NCI-H345 treated with DMSO at 0.1 percent for 48 hours (cell line): ENCODE data around the gene HOXC4.

Experiments used
- DNase-seq: peaks from one replicate; lab custom pipeline; 2025; ENCODE audit not compliant: unreplicated experiment; lab: John Stamatoyannopoulos, UW

The HOXC4 gene

DNA sequence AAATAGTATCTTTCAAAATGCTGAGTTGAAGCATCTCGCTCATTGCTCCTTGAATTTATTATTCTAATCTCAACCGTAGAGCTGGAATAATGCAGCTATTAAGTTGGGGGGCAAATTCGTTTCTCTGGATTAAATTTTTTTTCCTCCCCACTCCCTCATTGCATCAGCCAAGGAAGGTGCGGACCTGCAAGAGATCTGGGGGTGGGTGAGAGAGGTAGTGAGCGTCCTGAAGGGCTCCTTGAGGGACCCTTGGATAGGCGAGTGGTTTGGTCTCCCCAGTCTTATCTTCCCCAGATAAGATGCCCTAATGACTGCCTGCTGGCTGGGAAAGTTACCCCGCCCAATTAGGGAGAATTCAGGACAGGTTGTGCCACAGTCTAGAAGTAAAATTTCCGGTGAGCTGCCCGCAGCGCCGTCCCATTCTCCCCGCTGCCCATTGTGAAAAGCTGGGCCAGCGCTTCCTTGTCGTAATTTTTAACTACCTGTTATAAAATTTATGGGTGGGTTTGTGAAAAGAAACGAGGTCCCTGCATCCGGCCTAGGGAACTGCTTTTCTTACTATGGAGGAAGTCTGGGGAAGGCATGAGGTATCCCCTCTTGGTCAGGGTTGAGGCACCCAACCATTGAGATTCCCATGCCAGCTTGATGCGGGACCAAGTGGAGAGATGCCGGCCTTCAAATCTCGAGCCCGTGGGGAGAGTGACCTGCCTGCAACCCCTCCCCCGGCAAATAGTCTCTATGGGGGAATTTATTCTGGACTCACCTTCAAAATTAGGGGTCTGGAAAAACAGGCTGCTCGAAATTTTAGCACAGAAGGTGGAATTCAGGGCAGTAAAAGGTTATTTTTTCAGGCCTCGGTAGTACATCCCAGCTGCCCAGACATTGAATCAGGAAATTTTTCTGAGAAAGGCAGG lies 38.4 kb upstream of the HOXC4 start:
- no peak for DNase-seq

DNA sequence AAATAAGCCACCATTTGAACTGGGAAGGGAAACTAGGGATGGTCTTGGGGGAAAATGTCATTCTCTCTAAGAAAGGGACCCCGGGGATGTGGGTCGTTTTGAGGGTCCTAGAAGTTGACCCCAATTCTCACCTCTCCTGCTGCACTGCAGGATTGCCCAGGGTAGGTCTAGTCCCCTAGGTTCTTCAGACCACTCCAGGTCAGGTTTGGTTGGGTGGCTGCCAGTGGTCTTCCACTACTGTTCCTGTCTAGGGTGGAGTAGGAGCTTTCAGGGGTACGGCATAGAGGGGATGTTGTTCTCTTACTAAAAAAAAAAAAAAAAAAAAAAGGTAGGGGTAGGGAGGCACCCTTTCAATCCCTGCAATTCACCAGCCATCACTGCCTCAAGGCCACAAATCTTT lies 37.6 kb upstream of the HOXC4 start:
- DNase-seq, result no peak

DNA sequence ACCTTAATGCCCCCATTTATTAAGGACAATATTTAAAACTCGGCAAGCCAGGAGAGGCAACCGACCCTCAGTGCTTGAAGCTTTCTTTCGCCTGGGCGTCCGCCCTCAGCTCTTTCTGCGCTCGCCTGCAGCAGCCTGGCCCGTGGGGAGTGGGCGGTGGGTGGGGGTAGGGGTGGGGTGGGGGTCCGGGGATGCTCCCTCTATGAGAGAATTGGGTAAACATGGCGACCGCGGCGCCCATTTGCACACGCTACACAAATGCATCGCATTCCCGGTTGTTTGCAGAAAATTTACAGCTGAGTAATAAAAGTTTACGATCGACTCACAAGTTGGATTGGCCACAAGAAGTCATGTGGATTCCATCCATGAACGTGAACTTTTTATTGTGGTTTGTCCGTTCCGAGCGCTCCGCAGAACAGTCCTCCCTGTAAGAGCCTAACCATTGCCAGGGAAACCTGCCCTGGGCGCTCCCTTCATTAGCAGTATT lies 37.1 kb upstream of the HOXC4 start:
- DNase-seq, result no peak

DNA sequence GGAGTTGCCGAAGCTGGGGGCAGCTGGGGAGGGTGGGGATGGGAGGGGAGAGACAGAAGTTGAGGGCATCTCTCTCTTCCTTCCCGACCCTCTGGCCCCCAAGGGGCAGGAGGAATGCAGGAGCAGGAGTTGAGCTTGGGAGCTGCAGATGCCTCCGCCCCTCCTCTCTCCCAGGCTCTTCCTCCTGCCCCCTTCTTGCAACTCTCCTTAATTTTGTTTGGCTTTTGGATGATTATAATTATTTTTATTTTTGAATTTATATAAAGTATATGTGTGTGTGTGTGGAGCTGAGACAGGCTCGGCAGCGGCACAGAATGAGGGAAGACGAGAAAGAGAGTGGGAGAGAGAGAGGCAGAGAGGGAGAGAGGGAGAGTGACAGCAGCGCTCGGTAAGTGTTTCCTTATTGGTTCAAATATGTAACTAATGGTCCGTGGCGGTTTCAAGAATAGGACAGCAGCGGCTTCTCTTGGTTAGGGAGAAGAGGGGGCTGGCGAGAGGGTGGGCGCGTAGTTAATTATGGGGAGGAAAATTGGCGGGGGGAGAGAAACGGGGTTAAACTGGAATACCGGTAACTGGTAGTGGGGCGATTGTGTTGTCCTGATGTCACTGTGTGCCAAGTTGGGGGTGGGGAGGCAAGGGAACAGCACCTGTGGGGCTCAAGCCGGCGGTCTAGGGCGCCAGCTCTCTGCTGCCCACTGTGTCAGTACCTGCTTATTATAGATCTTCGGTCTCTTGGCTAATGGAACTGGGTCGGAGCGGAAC lies 36.4 kb upstream of the HOXC4 start:
- DNase-seq, result no peak

DNA sequence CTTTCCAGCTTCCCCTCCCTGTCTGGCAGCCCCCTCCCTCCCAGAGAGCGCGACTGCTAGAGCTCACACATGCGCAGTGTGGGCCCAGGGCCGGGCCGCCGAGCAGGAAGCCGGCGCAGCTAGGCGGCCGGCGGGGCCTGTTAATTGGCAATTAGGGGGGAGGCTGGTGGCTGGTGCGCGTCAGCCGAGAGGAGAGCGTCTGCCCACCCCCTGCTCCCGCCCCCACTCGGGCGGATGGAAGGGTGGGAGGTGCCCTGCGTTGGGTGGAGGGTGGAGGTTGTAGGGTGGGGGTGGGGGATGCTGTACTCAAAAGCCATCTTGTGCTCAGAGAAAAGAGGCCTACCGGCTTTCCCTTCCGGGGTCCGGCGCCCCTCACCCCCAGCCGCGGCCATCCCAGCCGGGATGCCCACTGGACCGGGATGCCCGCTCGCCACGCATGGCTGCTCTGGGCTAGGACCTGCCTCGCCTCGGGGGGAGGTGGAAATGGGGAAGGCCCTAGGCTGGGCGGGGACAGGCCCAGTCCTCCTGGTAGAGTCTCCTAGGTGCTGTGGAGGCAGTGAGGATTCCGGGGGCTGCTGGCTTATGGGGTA lies 35.7 kb upstream of the HOXC4 start:
- peak; percentile 53 for DNase-seq

DNA sequence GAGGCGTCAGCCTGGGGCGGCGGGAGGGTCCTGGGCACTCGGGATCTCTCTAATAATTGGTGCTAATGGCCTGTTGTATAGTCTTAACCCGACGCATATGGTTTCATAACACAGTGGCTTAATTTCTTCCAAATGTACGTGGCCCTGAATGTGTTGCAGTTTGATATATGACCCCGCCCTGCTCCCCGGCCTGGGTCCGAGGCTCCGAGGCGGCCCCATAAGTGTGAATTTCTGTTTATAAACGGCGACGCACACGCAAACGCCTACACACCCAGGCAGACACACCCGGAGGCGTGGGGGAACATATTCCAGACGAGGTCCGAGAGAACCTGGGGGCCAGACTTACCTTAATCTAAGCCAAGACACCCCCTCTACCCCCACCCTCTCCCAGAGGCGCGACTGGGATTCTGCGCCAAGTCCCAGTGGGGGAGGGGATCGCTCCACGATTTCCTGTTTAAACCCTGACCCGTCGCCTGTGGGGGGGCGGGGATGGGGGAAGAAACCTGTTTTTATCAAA lies 35.1 kb upstream of the HOXC4 start:
- DNase-seq, result no peak

DNA sequence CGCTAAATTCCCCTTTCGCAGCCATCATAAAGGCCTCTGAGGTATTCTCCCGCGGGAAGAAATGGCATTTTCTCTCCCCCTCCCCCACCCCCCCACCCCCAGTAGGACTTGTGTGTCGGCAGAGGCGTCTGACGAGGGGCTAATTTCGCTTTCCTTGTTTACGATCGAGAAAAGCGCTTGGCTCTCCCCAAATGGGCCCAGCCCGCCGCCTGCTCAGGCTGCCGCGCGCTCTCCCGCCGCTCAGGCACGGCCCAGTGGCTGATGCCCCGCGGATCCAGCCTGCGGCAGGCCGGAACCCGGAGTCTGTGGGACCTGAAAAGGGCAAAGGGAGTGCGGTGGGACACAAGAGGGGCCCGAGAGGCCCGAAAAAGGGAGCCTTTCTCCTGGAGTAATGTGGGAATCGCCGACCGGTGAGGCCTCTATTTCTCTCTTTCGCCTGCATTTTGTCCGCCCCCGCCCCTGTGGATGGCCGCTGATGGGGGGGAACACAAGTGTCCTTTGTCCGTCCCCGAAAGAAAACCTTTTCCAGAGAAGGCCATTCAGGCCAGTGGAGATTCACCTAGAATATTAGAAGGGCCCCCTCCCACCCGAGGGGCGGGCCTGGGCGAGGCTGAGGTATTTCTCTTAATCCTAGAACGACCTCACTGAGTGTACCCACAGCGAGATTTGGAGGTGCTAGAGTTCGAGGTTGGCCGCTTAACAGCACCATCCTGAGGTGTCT lies 34.4 kb upstream of the HOXC4 start:
- no peak for DNase-seq

DNA sequence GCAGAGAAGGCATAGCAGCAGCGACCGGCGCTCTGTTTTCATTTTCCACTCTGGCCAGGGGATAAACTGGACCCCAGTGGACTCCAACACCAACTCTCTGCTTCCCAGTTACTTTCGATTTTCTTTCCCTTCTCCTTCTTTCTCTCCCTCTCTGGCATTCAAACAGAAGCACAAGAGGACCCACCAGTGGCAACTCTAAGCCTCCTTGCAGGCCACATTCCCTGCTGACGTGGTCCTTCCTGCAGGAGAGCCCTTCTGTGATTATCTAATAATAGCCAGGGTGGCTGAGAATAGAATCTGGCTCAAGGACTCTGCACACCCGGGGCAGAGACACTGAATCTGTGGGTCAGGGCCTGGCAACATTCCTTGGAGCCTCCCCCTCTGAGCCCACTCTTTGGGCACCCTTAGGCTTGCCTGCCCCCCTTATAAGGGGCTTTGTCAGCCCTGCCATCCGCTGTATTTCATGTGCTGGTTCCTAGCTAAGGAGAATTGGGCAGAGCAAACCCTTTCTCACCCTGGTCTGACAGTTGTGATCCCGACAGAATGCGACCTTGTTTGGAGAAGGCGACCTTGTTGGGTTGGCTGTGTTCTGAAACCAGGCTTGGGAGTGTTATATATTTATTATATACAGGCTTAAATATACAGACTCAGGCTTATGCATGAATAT lies 33.6 kb upstream of the HOXC4 start:
- no peak for DNase-seq

DNA sequence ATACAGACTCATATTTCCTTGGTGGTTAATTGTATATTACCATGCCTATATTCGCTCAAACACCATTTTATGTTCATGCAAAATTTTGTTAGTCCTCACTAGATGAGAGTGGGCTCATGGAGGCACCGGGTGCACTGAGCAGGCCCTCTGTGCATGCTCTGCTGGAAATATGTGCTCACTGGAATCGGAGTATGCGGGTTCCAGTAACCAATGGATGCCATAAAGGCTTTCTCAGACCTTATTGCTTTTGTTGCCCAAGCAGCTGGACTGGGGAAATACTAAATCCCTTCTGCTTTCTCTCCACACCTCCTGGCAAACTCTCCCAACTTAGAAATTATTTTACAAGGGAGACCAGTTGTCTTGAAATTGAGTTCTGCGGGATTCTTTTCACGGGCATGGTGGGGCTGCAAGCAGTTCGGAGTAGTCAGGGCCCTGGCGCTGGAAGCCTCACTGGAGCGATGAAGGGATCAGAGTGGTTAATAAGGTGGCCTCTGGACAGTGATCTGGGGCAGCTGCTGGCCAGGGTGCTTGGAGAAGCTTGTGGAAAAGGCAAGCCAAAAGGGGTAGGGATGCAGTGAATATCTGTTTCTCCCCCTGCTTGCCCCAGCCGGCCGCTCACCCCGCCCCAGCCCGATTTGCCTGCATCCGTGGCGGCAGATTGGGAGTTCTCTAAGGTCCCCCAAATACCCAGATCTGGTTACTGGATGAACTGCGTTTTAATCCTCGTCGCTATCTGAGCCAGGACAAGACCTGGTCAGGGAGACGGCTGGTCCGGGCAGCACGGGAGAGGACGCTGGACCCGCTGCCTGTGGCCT lies 32.8 kb upstream of the HOXC4 start:
- DNase-seq, result no peak

DNA sequence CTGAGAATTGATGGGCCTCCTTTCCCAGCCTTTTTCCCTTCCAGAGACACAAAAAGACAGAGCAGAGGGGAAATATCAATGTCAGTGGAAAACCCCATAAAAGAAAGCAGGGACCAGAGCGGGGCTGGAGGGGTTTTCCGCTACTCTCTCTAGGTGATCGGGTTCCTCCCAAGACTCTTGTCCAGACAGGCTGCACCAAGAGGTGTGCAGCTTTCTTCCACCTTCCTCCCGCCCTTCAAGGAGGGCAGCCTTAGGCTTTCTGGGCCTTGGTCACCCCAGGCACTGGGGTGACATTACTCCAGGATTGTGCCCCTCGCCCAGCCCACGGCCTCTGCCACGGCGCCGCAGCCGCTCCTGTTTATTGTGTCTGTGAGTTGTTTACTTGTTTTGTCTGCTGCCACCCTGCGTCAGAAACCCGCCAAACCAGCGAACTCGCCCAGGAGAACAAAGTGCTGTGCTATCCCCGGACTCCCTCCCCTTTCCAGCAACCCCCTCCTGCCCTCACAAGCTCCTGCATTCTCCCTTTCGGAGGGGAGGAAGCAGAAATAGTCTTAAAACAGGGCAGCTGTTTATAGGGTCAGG lies 32.1 kb upstream of the HOXC4 start:
- no peak for DNase-seq

DNA sequence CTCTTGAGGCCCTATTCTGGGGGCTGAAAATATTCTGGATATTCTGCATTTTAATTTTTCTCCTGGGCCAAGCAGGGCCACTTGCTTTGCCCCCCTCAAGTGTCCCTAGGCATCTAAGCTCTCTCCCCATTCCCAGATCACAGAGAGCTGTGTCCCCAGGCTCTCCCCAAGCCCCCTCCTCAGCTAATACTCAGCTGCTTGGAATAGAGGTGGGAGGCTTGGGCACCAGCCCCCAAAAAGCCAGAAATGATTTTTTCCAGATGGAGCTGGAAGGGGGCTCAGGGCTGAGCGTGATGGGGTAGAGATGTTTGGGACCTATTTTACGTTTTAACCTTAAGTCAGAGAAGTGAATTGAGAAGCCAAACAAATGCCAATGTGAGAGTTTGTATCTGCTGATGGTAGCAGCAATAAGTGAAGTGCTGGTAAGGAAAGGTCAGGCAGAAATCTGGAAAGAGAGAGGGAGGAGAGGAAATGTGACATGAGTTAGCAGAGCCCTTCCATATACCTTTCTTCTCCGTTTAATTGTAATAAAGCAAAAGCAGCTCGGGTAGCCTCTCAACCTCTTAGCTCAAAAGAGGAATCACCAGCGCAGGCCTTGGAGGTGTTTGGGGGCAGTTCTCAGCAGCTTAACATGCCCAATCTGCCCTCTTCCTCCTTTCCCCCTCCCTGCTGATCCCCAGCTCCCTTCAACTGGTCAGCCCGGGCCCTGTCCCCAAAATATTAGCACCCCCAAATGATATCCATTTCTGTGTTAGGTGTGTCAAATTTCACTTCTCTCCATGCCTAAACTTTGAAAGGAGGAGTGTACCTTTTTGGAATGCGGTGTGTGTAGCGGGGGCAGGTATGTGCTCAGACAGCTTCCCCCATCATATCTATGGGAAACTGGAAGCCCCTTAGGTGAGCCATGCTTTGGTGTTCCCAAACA lies 30.4 kb upstream of the HOXC4 start:
- no peak for DNase-seq

DNA sequence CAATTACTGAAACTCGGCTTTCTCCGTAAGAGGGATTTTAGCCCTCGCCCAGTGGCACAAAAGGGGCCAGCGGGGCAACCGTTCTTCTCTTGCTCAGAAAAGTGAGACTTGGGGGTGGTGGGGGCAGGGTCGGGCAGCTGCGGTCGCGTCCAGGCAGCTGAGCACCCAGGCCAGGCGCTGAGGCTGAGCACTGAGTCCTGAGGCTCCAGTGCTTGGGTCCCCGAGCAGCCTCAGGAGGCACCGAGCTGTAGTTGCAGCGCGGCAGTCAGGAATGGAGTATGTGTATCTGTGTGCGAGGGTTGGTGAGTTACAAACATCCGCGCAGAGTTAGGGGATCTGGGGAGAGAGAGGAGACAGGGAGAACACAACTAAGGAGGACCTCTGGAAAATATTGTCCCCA lies 29.5 kb upstream of the HOXC4 start:
- DNase-seq, result no peak

DNA sequence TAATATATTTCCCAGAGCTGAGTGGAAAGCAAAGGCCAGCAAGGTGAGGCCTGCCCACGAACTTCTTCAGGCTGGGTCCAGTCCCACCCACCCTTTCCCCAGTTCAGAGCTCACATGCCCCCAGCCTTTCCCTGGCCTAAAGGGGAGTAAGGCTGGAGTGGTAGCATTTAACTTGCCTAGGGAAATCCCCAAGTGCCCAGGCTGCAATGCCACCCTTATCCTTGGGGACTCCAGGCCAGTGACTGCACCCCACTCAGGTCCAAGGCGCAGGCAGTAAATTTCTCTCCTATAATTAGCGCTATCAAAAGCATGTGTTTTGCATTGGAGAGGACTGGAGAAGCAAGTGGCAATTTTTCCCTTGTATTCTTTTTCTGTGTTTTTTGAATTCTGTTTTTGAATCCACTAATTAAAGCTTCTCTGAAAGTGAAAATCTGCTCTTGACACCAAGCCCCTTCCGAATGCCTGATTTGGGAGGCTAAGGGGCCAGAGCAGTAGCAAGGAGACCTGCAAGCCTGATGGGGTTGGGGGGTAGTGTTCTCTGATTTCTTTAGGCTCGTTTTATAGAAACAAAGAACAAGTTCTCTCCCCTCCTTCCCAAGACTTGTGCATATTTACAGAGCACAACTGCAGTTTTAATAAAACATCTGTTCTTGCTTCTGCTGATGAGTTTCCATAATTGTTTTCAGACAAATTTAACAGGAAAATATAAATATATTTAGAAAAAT lies 28.9 kb upstream of the HOXC4 start:
- no peak for DNase-seq

DNA sequence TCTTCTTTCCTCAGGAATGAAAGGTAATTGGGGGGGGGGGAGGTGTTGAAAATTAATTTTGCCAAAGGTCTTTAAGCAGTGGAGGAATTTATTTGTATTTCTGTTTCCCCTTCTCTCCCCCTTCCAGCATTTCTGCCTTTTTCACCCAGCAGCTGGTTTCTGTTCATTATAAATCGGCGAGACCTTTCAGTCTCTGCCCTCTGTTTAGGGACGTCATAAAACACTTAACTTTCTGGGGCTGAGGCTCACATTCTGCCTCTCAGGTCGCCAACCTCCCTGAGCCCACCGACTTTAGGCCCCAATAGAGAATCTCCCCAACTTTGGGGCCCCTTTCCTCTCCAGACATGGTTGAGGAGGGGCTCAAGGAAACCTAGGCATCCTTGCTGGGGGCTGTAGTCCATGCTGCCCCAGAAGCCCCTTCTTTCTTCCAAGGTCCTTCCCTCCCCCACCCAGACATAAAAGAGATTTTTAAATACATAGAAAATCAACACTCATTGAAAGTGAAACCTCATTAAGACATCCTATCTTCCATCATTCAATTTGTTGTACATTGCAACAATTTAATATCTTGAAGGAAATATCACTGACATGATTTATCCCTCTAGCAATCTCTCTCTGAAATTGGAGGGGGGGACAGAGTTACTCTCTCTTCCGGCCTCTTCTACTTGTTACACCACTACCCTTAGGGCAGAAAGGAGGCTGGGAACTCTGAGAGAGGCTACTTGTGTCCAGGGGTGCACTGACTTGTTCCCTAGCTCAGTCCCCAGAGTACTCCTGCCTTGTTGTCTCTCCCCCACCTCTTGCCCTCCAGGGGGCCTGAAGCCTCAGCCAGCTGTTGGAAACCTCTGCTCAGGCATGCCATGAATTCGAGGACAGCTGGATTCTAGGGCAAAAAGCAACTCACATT lies 27.9 kb upstream of the HOXC4 start:
- DNase-seq, result no peak

DNA sequence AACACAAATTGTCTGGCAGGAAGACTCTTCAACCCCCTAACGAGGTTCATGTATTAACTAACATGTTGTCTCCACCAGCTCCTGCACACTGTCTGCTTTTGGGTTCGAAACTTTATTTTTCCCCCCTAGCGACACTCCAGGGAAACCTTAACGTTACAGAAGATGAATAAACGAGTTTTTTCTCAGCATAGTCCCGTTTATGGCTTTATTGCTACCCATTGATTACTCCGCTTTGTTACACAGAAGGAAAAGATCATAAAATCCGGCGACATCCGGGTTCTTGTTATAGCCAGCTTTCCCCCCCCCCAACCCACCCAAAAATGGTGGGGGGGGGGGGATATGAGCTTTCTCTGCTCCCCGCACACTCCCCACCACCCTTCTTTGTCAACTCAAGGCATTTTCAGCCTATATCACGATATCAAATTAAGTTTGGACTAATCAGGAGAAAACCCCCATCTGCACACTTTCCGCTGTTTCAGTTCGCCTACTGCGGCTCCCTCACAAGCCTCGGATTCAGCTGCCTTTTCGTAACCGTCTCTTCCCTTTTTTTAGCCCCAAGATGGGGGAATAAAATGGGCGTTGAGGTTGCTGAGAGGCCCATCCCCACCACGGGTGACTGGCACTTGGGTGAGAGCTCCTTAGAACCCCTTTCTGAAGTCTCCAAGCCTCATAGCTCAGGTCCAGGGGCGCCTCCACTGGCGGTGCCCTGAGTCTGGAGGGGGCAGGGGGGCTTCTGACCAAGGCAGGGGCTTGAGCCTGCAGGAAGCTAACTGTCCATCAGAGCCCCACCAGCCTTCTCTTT lies 26.8 kb upstream of the HOXC4 start:
- DNase-seq, result no peak

DNA sequence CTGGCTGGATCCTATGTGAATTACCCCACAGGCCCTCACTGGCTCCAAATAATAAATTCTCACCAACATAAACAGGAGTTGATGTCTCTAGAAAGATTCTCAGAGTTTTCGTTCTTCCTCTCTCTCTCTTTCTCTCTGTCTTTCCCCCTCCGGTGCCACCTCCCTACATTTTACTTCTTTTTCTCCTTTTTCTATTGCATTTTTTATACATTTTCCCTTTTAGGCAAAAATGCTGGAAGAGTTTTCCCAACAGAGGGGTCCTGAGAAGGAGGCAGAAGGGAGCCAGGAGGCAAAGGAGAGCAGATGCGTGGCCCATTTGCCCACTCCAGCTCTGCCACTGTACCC lies 26.2 kb upstream of the HOXC4 start:
- no peak for DNase-seq
